PC-9 (cell line): ENCODE data around the gene CHST12. TPM values are rescaled to one million over a fixed set of nuclear protein-coding genes. Genes with fewer than 3 reads are reported as not detected.

ENCODE experiments used
- BruUV-seq: library from RNA; stranded (reverse); fragments of 400-500 nt; replicated peaks from 2 replicates; lab custom pipeline; 2021; lab: Mats Ljungman, UMichigan
- CTCF ChIA-PET: fragments of 300-600 bp; sonication (Branson Sonifier 250); formaldehyde crosslinking; loops from one replicate; lab custom pipeline; 2022; ENCODE audit warnings: antibody characterized with exemption; lab: Charles Lee
- POLR2A ChIA-PET: fragments of 300-600 bp; sonication (Branson Sonifier 250); formaldehyde crosslinking; loops from one replicate; lab custom pipeline; 2022; ENCODE audit warnings: antibody characterized with exemption; ENCODE audit not compliant: unreplicated experiment; lab: Charles Lee
- DNase-seq, 2 experiments: peaks; one replicate each; pipeline versions ENCODE4 v3.0.0 to v3.0.0-alpha.2; 2015 to 2022; ENCODE audit warnings: mixed read lengths in 1 of 2
- H2AFZ ChIP-seq: fragments of 200-600 bp; sonication (generic); 2 replicates; pipeline ENCODE4 v1.8.1; 2017; ENCODE audit warnings: antibody characterized with exemption
- H3F3A ChIP-seq: fragments of 200-600 bp; sonication (generic); 2 replicates; pipeline ENCODE4 v1.8.1; 2017; ENCODE audit warnings: antibody characterized with exemption, mild to moderate bottlenecking, low read depth; ENCODE audit not compliant: insufficient read depth
- H3K27ac ChIP-seq: fragments of 200-600 bp; sonication (generic); 2 replicates; pipeline ENCODE4 v1.6.1; 2016; ENCODE audit warnings: mixed run types
- H3K27me3 ChIP-seq: fragments of 200-600 bp; sonication (generic); 2 replicates; pipeline ENCODE4 v1.6.1; 2016; ENCODE audit warnings: low read depth, mixed run types; ENCODE audit not compliant: insufficient read depth
- H3K36me3 ChIP-seq: fragments of 200-600 bp; sonication (generic); 2 replicates; pipeline ENCODE4 v1.6.1; 2016; ENCODE audit warnings: low read depth, mixed run types
- H3K4me1 ChIP-seq: fragments of 200-600 bp; sonication (generic); replicated peaks from 2 replicates; pipeline ENCODE4 v1.6.1; 2016; ENCODE audit warnings: mixed run types; ENCODE audit not compliant: insufficient read depth
- H3K4me2 ChIP-seq: fragments of 200-600 bp; sonication (generic); 2 replicates; pipeline ENCODE4 v1.6.1; 2017; ENCODE audit warnings: mixed run types
- H3K4me3 ChIP-seq: fragments of 200-600 bp; sonication (generic); 2 replicates; pipeline ENCODE4 v1.6.1; 2016; ENCODE audit warnings: mixed run types
- H3K79me2 ChIP-seq: fragments of 200-600 bp; sonication (generic); 2 replicates; pipeline ENCODE4 v1.6.1; 2017; ENCODE audit warnings: low read depth, mixed run types
- H3K9me2 ChIP-seq: fragments of 200-600 bp; sonication (generic); 2 replicates; pipeline ENCODE4 v1.8.1; 2017; ENCODE audit warnings: mild to moderate bottlenecking; ENCODE audit not compliant: insufficient read depth
- H3K9me3 ChIP-seq: fragments of 200-600 bp; sonication (generic); 2 replicates; pipeline ENCODE4 v1.8.1; 2016; ENCODE audit warnings: low read depth; ENCODE audit not compliant: insufficient read depth
- H4K20me1 ChIP-seq: fragments of 200-600 bp; sonication (generic); 2 replicates; pipeline ENCODE4 v1.8.1; 2017; ENCODE audit not compliant: insufficient read depth
- EZH2 ChIP-seq: fragments of 200-600 bp; sonication (generic); IDR thresholded peaks from 2 replicates; pipeline ENCODE4 v1.8.0; 2017; ENCODE audit warnings: antibody characterized with exemption, low read depth
- intact Hi-C: fragments of 100-400 bp; cut with micrococcal nuclease; formaldehyde crosslinking; loops from one replicate; pipeline ENCODE4 v1.10.0; 2022; ENCODE audit not compliant: unreplicated experiment
- total RNA-seq: library from RNA; stranded (reverse); gene quantifications from 2 replicates; pipeline ENCODE4 v1.2.3, GENCODE V29; 2021
- TF ChIP-seq, protein P1 (sequence below): fragments of 200-600 bp; sonication (generic); conservative IDR thresholded peaks from 2 replicates; pipeline ENCODE4 v1.6.1; 2017; ENCODE audit warnings: mixed run types, antibody characterized with exemption, mild to moderate bottlenecking, moderate library complexity

CHST12 gene
- total RNA-seq, 1 experiment from 2014 or later: 25.9 TPM

DNA sequence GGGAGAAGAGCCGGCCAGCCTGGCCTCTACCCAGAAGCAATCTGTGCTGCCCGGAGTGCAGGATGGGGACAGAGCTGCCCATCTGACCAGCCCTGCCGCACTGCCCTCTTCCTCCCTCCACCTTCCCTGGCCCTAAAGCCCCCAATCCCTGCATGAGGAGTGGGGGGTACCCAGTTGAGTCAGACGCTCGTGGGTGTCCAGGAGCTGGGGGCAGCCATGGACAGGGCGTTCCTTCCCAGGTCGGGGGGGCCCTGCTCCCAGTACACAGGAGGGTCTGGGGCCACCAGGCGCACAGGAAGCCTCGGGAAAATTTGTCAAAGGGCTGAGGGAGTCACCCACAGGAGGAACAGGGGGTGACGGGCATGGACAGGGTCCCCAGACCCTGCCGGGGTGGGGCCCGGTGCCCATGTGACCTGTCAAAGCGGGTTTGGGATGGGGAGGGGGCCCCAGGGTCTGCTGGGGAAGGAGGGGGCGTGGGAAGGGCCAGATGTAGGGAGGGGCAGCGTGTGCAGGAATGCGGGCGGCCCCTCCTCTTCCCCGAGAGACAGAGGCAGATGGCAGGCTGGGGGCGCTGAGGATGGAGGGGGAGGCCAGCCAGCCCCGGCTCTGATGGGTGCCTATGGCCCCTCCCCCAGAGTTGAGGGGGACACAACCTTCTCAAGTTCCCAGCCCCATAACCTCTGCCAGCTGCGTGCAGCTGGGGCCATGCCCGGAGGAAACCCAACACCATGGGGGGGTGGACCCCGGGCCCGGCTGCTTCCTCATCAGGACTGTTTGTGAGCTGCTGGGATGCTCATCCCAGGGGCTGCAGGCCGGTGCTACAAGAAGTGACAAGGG is 94.3 kb downstream of the CHST12 start:
- DNase-seq: no peak
- 0 out of 2 replicates have a peak, but pooled peaks cover 4% of the 10 kb centered on the region for H4K20me1 ChIP-seq
- no peak for TF ChIP-seq EZH2
- TF ChIP-seq, protein P1, sequence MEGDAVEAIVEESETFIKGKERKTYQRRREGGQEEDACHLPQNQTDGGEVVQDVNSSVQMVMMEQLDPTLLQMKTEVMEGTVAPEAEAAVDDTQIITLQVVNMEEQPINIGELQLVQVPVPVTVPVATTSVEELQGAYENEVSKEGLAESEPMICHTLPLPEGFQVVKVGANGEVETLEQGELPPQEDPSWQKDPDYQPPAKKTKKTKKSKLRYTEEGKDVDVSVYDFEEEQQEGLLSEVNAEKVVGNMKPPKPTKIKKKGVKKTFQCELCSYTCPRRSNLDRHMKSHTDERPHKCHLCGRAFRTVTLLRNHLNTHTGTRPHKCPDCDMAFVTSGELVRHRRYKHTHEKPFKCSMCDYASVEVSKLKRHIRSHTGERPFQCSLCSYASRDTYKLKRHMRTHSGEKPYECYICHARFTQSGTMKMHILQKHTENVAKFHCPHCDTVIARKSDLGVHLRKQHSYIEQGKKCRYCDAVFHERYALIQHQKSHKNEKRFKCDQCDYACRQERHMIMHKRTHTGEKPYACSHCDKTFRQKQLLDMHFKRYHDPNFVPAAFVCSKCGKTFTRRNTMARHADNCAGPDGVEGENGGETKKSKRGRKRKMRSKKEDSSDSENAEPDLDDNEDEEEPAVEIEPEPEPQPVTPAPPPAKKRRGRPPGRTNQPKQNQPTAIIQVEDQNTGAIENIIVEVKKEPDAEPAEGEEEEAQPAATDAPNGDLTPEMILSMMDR: no peak
- no TSS peak for BruUV-seq
- H2AFZ ChIP-seq: no peak overlapping the region
- H3K79me2 ChIP-seq: no peaks in the 10 kb centered on the region
- H3K36me3 ChIP-seq: no peaks in the 10 kb centered on the region
- H3K9me2 ChIP-seq: no peaks in the 10 kb centered on the region
- H3K4me2 ChIP-seq: no peak overlapping the region
- ChIA-PET CTCF (interaction anchor here (0.6 kb wide), 1 partner anchor 129 kb away, joined by 5 read pairs; no protein-coding TSS in a partner anchor), POLR2A (interaction anchor here (0.5 kb wide), 1 partner anchor 68 kb away, joined by 22 read pairs; no protein-coding TSS in a partner anchor)
- intact Hi-C loops: no loop called here
- no peak overlapping the region for H3K4me3 ChIP-seq
- H3K27ac ChIP-seq: no peak overlapping the region
- H3F3A ChIP-seq: peaks cover 5% of the 10 kb centered on the region; the same call in 1 of the 2 replicates
- H3K9me3 ChIP-seq: no peaks in the 10 kb centered on the region
- peaks cover 12% of the 10 kb centered on the region; the same call in 1 of the 2 replicates for H3K4me1 ChIP-seq
- peaks cover 35% of the 10 kb centered on the region for H3K27me3 ChIP-seq

Other genes starting within 250 kb of the CHST12 start
- gene MAD1L1, start 170.7 kb upstream of the CHST12 start, total RNA-seq: 50.8 and 68.7 TPM in 2 replicates
- 36.8 and 40.9 TPM in 2 replicates for gene MRM2, start 161.4 kb upstream of the CHST12 start, total RNA-seq
- gene NUDT1, start 161.4 kb upstream of the CHST12 start, total RNA-seq: 63.9 and 73.3 TPM in 2 replicates
- 73.9 and 102 TPM in 2 replicates for gene SNX8, start 89.2 kb upstream of the CHST12 start, total RNA-seq
- 299 and 302 TPM in 2 replicates for gene EIF3B, start 48.8 kb upstream of the CHST12 start, total RNA-seq
- not detected in 2 replicates for gene GRIFIN, start 72.8 kb downstream of the CHST12 start, total RNA-seq
- gene LFNG, start 116.2 kb downstream of the CHST12 start, total RNA-seq: 21.3 and 24.7 TPM in 2 replicates
- 53.9 and 57.7 TPM in 2 replicates for gene BRAT1, start 151.9 kb downstream of the CHST12 start, total RNA-seq
- gene IQCE, start 155.4 kb downstream of the CHST12 start, total RNA-seq: 28.3 and 35.8 TPM in 2 replicates
- gene TTYH3, start 228.4 kb downstream of the CHST12 start, total RNA-seq: 109 and 114 TPM in 2 replicates